Endothelial cell of umbilical vein (primary cell): ENCODE data around the gene ATXN7L1.

Experiments
- CTCF ChIP-seq, 2 donors: IDR thresholded peaks; 1 replicate in 1 of 2; 2 replicates in 1 of 2; pipeline ENCODE4 v1.5.1; 2011; ENCODE audit warnings: low read length in 2 of 2, mild to moderate bottlenecking in 2 of 2, moderate library complexity in 2 of 2, control low read depth in 1 of 2, inconsistent platforms in 1 of 2, low read depth in 1 of 2; ENCODE audit not compliant: insufficient read depth in 1 of 2; ENCODE audit errors: extremely low read depth in 1 of 2
- EZH2 ChIP-seq: IDR thresholded peaks from 2 replicates; pipeline ENCODE4 v1.6.1; 2012; ENCODE audit warnings: borderline replicate concordance, low read depth, mild to moderate bottlenecking, moderate library complexity, low read length, inconsistent platforms; ENCODE audit not compliant: severe bottlenecking
- FOS ChIP-seq: IDR thresholded peaks from 2 replicates; pipeline ENCODE4 v1.6.1; 2011; ENCODE audit warnings: mild to moderate bottlenecking, low read length, moderate library complexity, borderline replicate concordance; ENCODE audit not compliant: insufficient read depth
- GATA2 ChIP-seq: IDR thresholded peaks from 2 replicates; pipeline ENCODE4 v1.7.0; 2011; ENCODE audit warnings: low read depth, mild to moderate bottlenecking, moderate library complexity, mixed read lengths, low read length; ENCODE audit not compliant: insufficient read length, insufficient read depth
- JUN ChIP-seq: IDR thresholded peaks from 2 replicates; pipeline ENCODE4 v1.6.1; 2011; ENCODE audit warnings: borderline replicate concordance, low read depth; ENCODE audit not compliant: insufficient read length, insufficient read depth
- MAX ChIP-seq: IDR thresholded peaks from 2 replicates; pipeline ENCODE4 v1.6.1; 2011; ENCODE audit not compliant: insufficient read depth, insufficient read length
- MYC ChIP-seq: IDR thresholded peaks from one replicate; pipeline ENCODE4 v1.6.1; 2011; ENCODE audit warnings: mild to moderate bottlenecking, low read depth, low read length
- POLR2A ChIP-seq: IDR thresholded peaks from 2 replicates; pipeline ENCODE4 v1.6.1; 2012; ENCODE audit warnings: low read depth, mild to moderate bottlenecking, control low read depth, low read length
- POLR2AphosphoS5 ChIP-seq: IDR thresholded peaks from 2 replicates; pipeline ENCODE4 v1.6.1; 2012; ENCODE audit warnings: low read depth, mild to moderate bottlenecking, control low read depth, low read length, moderate library complexity; ENCODE audit not compliant: insufficient read depth

GRCh38 chr7:105875505-105875904 lies 894 bp downstream of the ATXN7L1 start:
- TF ChIP-seq CTCF (IDR thresholded peaks at IDR 0.05; ENCODE audit: extremely low read depth in 1 of 2, insufficient read depth in 1 of 2, low read depth in 1 of 2, low read length in 2 of 2) (no peak), POLR2A (no peak), POLR2AphosphoS5 (no peak), EZH2 (no peak), MYC (no peak), MAX (no peak), GATA2 (no peak), FOS (no peak), JUN (no peak)
